Caco-2 (cell line): ENCODE measurements around the gene MEX3D. TPM values are rescaled to one million over a fixed set of nuclear protein-coding genes. Genes with fewer than 3 reads are reported as not detected.
A peak's percentile ranks its signal among the peaks of the same experiment; 100 is the strongest.

Experiments used
- Bru-seq: library from RNA; stranded (reverse); fragments of 400-500 nt; gene quantifications from one replicate; lab custom pipeline; 2021; lab: Mats Ljungman, UMichigan
- BruChase-seq, 2 experiments: library from RNA; stranded (reverse); fragments of 400-500 nt; gene quantifications; one replicate each; lab custom pipeline; 2021; lab: Mats Ljungman, UMichigan
- BruUV-seq: library from RNA; stranded (reverse); fragments of 400-500 nt; replicated peaks from 2 replicates; lab custom pipeline; 2021; lab: Mats Ljungman, UMichigan
- CTCF ChIA-PET: fragments of 300-600 bp; sonication (Branson Sonifier 250); formaldehyde crosslinking; loops from one replicate; lab custom pipeline; 2022; ENCODE audit warnings: antibody characterized with exemption; lab: Charles Lee
- POLR2A ChIA-PET: fragments of 300-600 bp; sonication (Branson Sonifier 250); formaldehyde crosslinking; loops from one replicate; lab custom pipeline; 2022; ENCODE audit warnings: antibody characterized with exemption; lab: Charles Lee
- DNase-seq, 2 experiments: peaks; one replicate each; pipeline versions ENCODE4 v3.0.0 to v3.0.0-alpha.2; 2020 to 2022
- H3K27me3 ChIP-seq: replicated peaks from 2 replicates; pipeline ENCODE4 v1.6.0; 2011; ENCODE audit warnings: low read length; ENCODE audit not compliant: control insufficient read depth, insufficient read depth
- H3K36me3 ChIP-seq: 2 replicates; pipeline ENCODE4 v1.5.1; 2011; ENCODE audit warnings: low read length; ENCODE audit not compliant: control insufficient read depth, insufficient read depth
- H3K4me1 ChIP-seq: fragments of 250-450 bp; sonication (Bioruptor Pico); 2 replicates; pipeline ENCODE4 v1.5.1; 2020; ENCODE audit warnings: mild to moderate bottlenecking
- H3K4me3 ChIP-seq: 2 replicates; pipeline ENCODE4 v1.5.1; 2011; ENCODE audit warnings: low read depth, mild to moderate bottlenecking, control low read depth, low read length
- H3K9me3 ChIP-seq: fragments of 250-450 bp; sonication (Bioruptor Pico); 2 replicates; pipeline ENCODE4 v1.5.1; 2020; ENCODE audit warnings: mild to moderate bottlenecking, moderate library complexity
- H3K27ac Mint-ChIP-seq: one replicate; pipeline ENCODE4 v1.8.0; 2022; ENCODE audit warnings: mixed read lengths; ENCODE audit not compliant: unreplicated experiment
- H3K27me3 Mint-ChIP-seq: one replicate; pipeline ENCODE4 v1.8.0; 2022; ENCODE audit warnings: mixed read lengths; ENCODE audit not compliant: insufficient read depth, unreplicated experiment
- H3K36me3 Mint-ChIP-seq: one replicate; pipeline ENCODE4 v1.8.0; 2022; ENCODE audit warnings: mild to moderate bottlenecking, mixed read lengths; ENCODE audit not compliant: insufficient read depth, unreplicated experiment
- H3K4me1 Mint-ChIP-seq: one replicate; pipeline ENCODE4 v1.8.0; 2022; ENCODE audit warnings: low read depth, mixed read lengths; ENCODE audit not compliant: unreplicated experiment
- H3K4me3 Mint-ChIP-seq: one replicate; pipeline ENCODE4 v1.8.0; 2022; ENCODE audit warnings: mild to moderate bottlenecking, moderate library complexity, mixed read lengths; ENCODE audit not compliant: unreplicated experiment
- H3K9me3 Mint-ChIP-seq: one replicate; pipeline ENCODE4 v1.8.0; 2022; ENCODE audit warnings: mixed read lengths; ENCODE audit not compliant: unreplicated experiment
- intact Hi-C: fragments of 100-400 bp; cut with micrococcal nuclease; formaldehyde crosslinking; loops from one replicate; pipeline ENCODE4 v1.10.0; 2022; ENCODE audit not compliant: unreplicated experiment
- long read RNA-seq: library from polyadenylated mRNA; stranded (forward); transcript quantifications from one replicate; pipeline ENCODE4 v2.0.0, GENCODE V29; 2022
- total RNA-seq: library from RNA; stranded (reverse); gene quantifications from 2 replicates; pipeline ENCODE4 v1.2.3, GENCODE V29; 2022
- TF ChIP-seq, protein P1 (sequence below), 2 experiments: fragments of 200-600 bp in 1 of 2; IDR thresholded peaks; 1 replicate in 1 of 2; 2 replicates in 1 of 2; pipeline versions ENCODE4 v1.5.1 to v1.8.0; 2011 to 2022; ENCODE audit warnings: antibody characterized with exemption in 1 of 2, control low read depth in 1 of 2, inconsistent platforms in 1 of 2, low read depth in 1 of 2, low read length in 1 of 2, mild to moderate bottlenecking in 1 of 2, moderate library complexity in 1 of 2; ENCODE audit not compliant: insufficient read depth in 1 of 2, severe bottlenecking in 1 of 2, unreplicated experiment in 1 of 2

Gene MEX3D
- 50.6 and 52.1 TPM in 2 replicates for total RNA-seq
- Bru-seq, nascent RNA, result percentile 53 among the genes with signal in this experiment
- BruChase-seq, experiment 1, labeled RNA remaining after a 2-hour chase, result percentile 63 among the genes with signal in this experiment
- percentile 81 among the genes with signal in this experiment for BruChase-seq, experiment 2, labeled RNA remaining after a 6-hour chase
- long read RNA-seq, partial matches to known transcripts, result 1 of 1 reads
- long read RNA-seq, other reads (novel, unspliced or antisense), result 0 of 1 reads

DNA sequence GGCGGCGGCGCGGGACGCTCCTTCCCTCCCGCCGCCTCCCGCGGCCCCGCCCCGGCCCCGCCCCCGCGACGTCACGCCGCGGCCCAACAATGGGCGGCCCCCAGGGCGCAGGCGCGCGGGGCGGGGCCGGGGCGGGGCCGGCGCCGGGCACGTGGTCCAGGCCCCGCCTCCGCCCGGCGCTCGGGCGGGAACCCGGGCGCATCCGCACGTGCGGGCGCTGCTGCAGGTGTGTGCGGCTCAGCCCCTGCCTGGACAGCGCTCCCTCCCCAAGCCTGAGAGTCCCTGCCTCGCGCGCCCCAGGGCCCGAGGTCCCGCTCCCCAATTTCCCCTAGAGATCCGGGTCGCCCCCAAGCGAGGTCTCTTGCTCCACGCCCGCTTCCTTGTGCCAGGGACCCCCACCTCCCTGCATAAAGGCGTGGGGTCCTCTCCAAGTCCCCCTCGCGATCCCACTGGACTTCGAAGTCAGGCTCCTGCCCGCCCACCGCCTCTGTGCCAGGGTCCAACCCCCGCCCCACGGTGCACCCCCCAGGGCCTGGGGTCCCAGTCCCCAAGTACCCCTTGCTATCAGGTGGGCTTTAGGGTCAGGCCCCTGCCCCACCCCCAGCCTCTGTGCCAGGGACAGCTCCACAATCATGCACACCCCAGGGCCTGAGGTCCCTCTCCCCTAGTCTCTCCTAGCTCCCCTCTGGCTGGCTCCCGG, at the start of gene MEX3D:
MEX3D (minus strand) TSS at position 6 of the 700 bp plus-strand sequence. CDS start 267 bp downstream, outside the sequence.
- Mint-ChIP-seq H3K36me3 (peaks cover 13% of the 10 kb centered on the region), H3K4me1 (peaks cover 12% of the 10 kb centered on the region), H3K9me3 (no peaks in the 10 kb centered on the region), H3K4me3 (peak within 1 kb of the TSS; percentile 56), H3K27me3 (peaks cover 5% of the 10 kb centered on the region), H3K27ac (no peak within 1 kb of the TSS)
- intact Hi-C loops, result no loop called here
- Histone ChIP-seq H3K4me3 (peak within 1 kb of the TSS; percentile 67), H3K9me3 (no peaks in the 10 kb centered on the region), H3K4me1 (peaks cover 8% of the 10 kb centered on the region), H3K36me3 (no peaks in the 10 kb centered on the region), H3K27me3 (no peaks in the 10 kb centered on the region)
- DNase-seq, result peak; percentile 69 to 83
- ChIA-PET POLR2A (no interaction called here), CTCF (interaction anchor here (0.6 kb wide), 1 partner anchor 77 kb away, joined by 4 read pairs; the partner anchor contains the start of gene REEP6)
- TF ChIP-seq, protein P1, sequence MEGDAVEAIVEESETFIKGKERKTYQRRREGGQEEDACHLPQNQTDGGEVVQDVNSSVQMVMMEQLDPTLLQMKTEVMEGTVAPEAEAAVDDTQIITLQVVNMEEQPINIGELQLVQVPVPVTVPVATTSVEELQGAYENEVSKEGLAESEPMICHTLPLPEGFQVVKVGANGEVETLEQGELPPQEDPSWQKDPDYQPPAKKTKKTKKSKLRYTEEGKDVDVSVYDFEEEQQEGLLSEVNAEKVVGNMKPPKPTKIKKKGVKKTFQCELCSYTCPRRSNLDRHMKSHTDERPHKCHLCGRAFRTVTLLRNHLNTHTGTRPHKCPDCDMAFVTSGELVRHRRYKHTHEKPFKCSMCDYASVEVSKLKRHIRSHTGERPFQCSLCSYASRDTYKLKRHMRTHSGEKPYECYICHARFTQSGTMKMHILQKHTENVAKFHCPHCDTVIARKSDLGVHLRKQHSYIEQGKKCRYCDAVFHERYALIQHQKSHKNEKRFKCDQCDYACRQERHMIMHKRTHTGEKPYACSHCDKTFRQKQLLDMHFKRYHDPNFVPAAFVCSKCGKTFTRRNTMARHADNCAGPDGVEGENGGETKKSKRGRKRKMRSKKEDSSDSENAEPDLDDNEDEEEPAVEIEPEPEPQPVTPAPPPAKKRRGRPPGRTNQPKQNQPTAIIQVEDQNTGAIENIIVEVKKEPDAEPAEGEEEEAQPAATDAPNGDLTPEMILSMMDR (IDR thresholded peaks at IDR 0.05; ENCODE audit: insufficient read depth in 1 of 2, low read depth in 1 of 2, low read length in 1 of 2, severe bottlenecking in 1 of 2, unreplicated experiment in 1 of 2), result no peak
- no TSS peak for BruUV-seq

DNA sequence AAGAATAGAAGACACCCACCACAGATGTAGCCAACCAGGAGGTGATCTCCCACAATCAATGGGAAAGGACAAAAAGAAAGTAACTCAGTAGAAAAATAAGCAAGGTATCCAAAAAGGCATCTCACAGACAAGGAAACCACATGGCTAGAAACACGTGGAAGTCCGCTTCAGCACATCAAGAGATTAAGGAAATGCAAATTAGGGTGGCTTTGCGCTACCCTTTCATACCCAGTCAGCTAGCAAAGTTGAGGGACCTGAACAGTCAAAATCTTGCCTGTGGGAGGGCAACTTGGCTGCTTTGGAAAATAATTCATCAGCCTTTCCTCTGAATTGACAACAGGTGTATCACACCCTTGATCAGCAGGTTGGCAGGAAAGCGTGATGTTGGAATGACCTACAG, 48.8 kb upstream of the MEX3D start:
- TF ChIP-seq, protein P1 (IDR thresholded peaks at IDR 0.05; ENCODE audit: insufficient read depth in 1 of 2, low read depth in 1 of 2, low read length in 1 of 2, severe bottlenecking in 1 of 2, unreplicated experiment in 1 of 2), result no peak
- intact Hi-C loops, result no loop called here
- Histone ChIP-seq H3K36me3 (no peaks in the 10 kb centered on the region; the same call in none of the 2 replicates), H3K4me3 (no peak overlapping the region), H3K27me3 (no peaks in the 10 kb centered on the region), H3K9me3 (no peaks in the 10 kb centered on the region), H3K4me1 (no peaks in the 10 kb centered on the region)
- CTCF ChIA-PET, result no interaction called here
- H3K4me1 Mint-ChIP-seq, result no peaks in the 10 kb centered on the region
- no peaks in the 10 kb centered on the region for H3K9me3 Mint-ChIP-seq
- DNase-seq, result no peak
- H3K27me3 Mint-ChIP-seq, result no peaks in the 10 kb centered on the region
- POLR2A ChIA-PET, result no interaction called here
- BruUV-seq, result no TSS peak
- no peak overlapping the region for H3K27ac Mint-ChIP-seq
- no peak overlapping the region for H3K4me3 Mint-ChIP-seq
- H3K36me3 Mint-ChIP-seq, result peaks cover 67% of the 10 kb centered on the region

- Mint-ChIP-seq H3K27ac (no peak overlapping the region), H3K4me3 (no peak overlapping the region), H3K9me3 (no peaks in the 10 kb centered on the region), H3K27me3 (no peaks in the 10 kb centered on the region), H3K4me1 (no peaks in the 10 kb centered on the region), H3K36me3 (peaks cover 71% of the 10 kb centered on the region)
- CTCF ChIA-PET, result no interaction called here
- DNase-seq, result no peak
- intact Hi-C loops, result no loop called here
- Histone ChIP-seq H3K36me3 (no peaks in the 10 kb centered on the region; the same call in none of the 2 replicates), H3K4me1 (no peaks in the 10 kb centered on the region), H3K27me3 (no peaks in the 10 kb centered on the region), H3K4me3 (no peak overlapping the region), H3K9me3 (no peaks in the 10 kb centered on the region)
- POLR2A ChIA-PET, result no interaction called here
- no TSS peak for BruUV-seq
- TF ChIP-seq, protein P1 (IDR thresholded peaks at IDR 0.05; ENCODE audit: insufficient read depth in 1 of 2, low read depth in 1 of 2, low read length in 1 of 2, severe bottlenecking in 1 of 2, unreplicated experiment in 1 of 2), result no peak
Measured at GRCh38 chr19:1616396-1616795, 48.3 kb upstream of the MEX3D start.
